GM19328 (cell line): ENCODE data around the gene CLSTN1.
A peak's percentile ranks its signal among the peaks of the same experiment; 100 is the strongest.

Experiments
- ATAC-seq: cut with Tn5 transposase; IDR thresholded peaks from one replicate; pipeline ENCODE4 v1.9.1; 2021; ENCODE audit warnings: mild to moderate bottlenecking, moderate library complexity; ENCODE audit not compliant: unreplicated experiment

CLSTN1 gene

DNA sequence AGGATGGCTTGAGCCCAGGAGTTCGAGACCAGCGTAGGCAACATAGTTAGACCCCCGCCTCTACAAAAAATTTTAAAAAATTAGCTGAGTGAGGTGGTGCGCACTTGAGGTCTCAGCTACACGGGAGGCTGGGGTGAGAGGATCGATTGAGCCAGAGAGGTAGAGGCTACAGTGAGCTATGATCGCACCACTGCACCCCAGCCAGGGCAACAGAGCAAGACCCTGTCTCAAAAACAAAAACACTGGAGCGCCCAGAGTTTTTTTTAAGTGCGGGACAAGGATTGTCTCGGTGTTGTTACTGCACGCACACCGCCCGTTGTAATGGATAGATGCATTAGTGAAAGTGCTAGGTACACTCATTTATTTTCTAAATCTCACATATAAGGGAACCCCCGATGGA, 135.2 kb downstream of the CLSTN1 start:
- ATAC-seq, result peak; percentile 2

- no peak for ATAC-seq
These were observed 135.7 kb downstream of the CLSTN1 start for GRCh38 chr1:9687874-9688582.

- ATAC-seq, result no peak
These were observed 136.5 kb downstream of the CLSTN1 start for GRCh38 chr1:9687120-9687873.

DNA sequence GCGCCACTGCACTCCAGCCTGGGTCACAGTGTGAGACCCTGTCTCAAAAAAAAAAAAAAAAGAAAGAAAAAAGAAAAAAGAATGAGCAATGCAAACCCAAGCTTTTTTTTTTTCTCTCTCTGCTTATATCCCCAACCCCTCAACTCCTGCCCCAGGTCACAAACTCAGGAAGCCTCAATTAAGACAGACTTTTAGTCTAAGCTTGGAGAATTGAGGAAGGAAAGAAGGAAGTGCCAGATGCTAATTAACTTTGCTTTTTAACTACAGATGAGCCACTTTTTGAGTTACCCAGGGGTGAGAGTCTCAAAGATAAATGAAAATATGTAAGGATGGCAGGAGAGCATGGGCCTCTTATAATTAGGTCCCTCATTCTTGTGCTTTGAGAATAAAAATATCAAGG, 139.0 kb downstream of the CLSTN1 start:
- ATAC-seq, result no peak

DNA sequence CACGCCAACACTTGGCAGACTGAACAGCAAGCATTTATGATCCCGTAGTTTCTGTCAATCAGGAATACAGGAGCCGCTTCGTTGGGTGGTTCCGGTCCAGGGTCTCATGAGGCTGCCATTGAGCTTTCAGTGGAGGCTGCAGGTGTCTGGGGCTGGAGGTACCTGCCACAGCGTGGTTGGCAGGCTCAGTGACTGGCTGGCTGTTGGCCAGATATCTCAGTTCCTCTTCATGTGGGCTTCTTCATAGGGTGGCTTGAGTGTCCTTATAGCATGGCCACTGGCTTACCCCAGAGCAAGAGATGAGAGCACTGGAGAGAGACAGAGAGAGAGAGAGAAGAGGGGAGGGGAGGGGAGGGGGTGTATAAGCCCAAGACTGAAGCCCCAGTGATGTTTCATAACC, 142.9 kb downstream of the CLSTN1 start:
- no peak for ATAC-seq

GRCh38 chr1:9680091-9680490, 143.7 kb downstream of the CLSTN1 start:
- no peak for ATAC-seq
